WTC11 (cell line): ENCODE data around the gene PRUNE2.

ENCODE experiments used
- ATF6 ChIP-seq: sonication (generic); formaldehyde crosslinking; IDR thresholded peaks from 2 replicates; pipeline ENCODE4 v1.8.1; 2023; ENCODE audit warnings: mild to moderate bottlenecking, missing genetic modification reagents
- CTCF ChIP-seq: fragments of 200-600 bp; IDR thresholded peaks from 2 replicates; pipeline ENCODE4 v1.8.0; 2022; ENCODE audit warnings: antibody characterized with exemption
- FOXP1 ChIP-seq: sonication (generic); formaldehyde crosslinking; IDR thresholded peaks from 2 replicates; pipeline ENCODE4 v1.8.0; 2022; ENCODE audit warnings: missing genetic modification reagents, mild to moderate bottlenecking, moderate library complexity, borderline replicate concordance

DNA sequence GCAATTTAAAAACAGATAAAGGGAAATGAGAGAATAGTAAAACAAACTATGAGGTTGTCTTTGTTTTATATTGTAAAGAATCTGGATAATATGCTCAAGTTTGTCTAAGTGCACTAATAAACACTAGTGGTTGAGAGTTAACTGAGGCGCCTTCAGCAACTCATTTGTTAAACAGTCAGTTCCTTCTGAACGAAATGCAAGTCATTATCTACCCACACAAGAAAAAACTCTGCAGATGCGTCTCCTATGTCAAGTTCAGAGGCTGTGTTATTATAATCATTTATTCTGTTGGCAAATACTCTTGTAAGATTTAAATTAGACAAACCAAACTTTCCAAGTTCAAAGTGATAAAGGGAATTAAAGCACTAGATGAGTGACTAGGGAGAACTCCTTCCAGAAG lies 162.0 kb downstream of the PRUNE2 start:
- no peak for TF ChIP-seq CTCF
- no peak for TF ChIP-seq FOXP1 (CRISPR knock-in tag)
- no peak for TF ChIP-seq ATF6 (CRISPR knock-in tag)
